ENCODE data around the gene ATP9A.
"Not testable (repeated sequence)": the region's sequence is repeated elsewhere in the genome, so short reads cannot be mapped to it uniquely, and the experiment has no call there.

The ATP9A gene

GRCh38 chr20:51767867-51768758, at the start of gene ATP9A:
ATP9A (minus strand) TSS chr20:51768390; CDS start chr20:51768369, 21 bp downstream.
- DNase-seq, result no peak

- DNase-seq, result not testable (repeated sequence)
These were observed 48.7 kb upstream of the ATP9A start for GRCh38 chr20:51816856-51817255.

GRCh38 chr20:51815383-51816076, 47.3 kb upstream of the ATP9A start:
- no peak for DNase-seq

- no peak for DNase-seq
These were observed 44.7 kb upstream of the ATP9A start for GRCh38 chr20:51812861-51813260.

GRCh38 chr20:51811514-51812128, 43.4 kb upstream of the ATP9A start:
- DNase-seq, result no peak

GRCh38 chr20:51811042-51811355, 42.8 kb upstream of the ATP9A start:
- DNase-seq, result no peak

GRCh38 chr20:51810155-51811041, 42.2 kb upstream of the ATP9A start:
- no peak for DNase-seq

GRCh38 chr20:51807720-51808250, 39.6 kb upstream of the ATP9A start:
- no peak for DNase-seq

GRCh38 chr20:51804754-51805153, 36.6 kb upstream of the ATP9A start:
- no peak for DNase-seq

GRCh38 chr20:51803148-51803854, 35.1 kb upstream of the ATP9A start:
- no peak for DNase-seq

- DNase-seq, result no peak
These were observed 34.1 kb upstream of the ATP9A start, which contains the start of gene SALL4 for GRCh38 chr20:51802170-51802751. SALL4 (minus strand) TSS chr20:51802521; CDS start chr20:51802408, 113 bp downstream.

- no peak for DNase-seq
These were observed 33.6 kb upstream of the ATP9A start for GRCh38 chr20:51801823-51802123.

GRCh38 chr20:51801122-51801822, 33.1 kb upstream of the ATP9A start:
- no peak for DNase-seq

GRCh38 chr20:51800872-51801121, 32.6 kb upstream of the ATP9A start:
- no peak for DNase-seq

- peak; percentile 15 for DNase-seq
These were observed 32.1 kb upstream of the ATP9A start for GRCh38 chr20:51800060-51800871.

GRCh38 chr20:51799401-51799860, 31.2 kb upstream of the ATP9A start:
- no peak for DNase-seq

- DNase-seq, result no peak
These were observed 29.3 kb upstream of the ATP9A start for GRCh38 chr20:51797357-51798025.

GRCh38 chr20:51796340-51796739, 28.1 kb upstream of the ATP9A start:
- DNase-seq, result no peak

- no peak for DNase-seq
These were observed 24.8 kb upstream of the ATP9A start for GRCh38 chr20:51792960-51793359.

GRCh38 chr20:51791626-51792025, 23.4 kb upstream of the ATP9A start:
- no peak for DNase-seq

Data from NCI-H1092 (cell line).